ENCODE results near the gene ARTN. TPM values are rescaled to one million over a fixed set of nuclear protein-coding genes. Genes with fewer than 3 reads are reported as not detected.

ARTN gene
- total RNA-seq (2022; extraction: Qiagen RNA extraction; ENCODE audit: low read depth), result 0.15 to 0.51 TPM (median 0.22 TPM) in 5 replicates

GRCh38 chr1:43933386-43934100 is at the start of gene ARTN:
Gene ARTN, plus strand, starts transcription at chr1:43933801. Its CDS starts 1,856 bp downstream, at chr1:43935657.

DNA sequence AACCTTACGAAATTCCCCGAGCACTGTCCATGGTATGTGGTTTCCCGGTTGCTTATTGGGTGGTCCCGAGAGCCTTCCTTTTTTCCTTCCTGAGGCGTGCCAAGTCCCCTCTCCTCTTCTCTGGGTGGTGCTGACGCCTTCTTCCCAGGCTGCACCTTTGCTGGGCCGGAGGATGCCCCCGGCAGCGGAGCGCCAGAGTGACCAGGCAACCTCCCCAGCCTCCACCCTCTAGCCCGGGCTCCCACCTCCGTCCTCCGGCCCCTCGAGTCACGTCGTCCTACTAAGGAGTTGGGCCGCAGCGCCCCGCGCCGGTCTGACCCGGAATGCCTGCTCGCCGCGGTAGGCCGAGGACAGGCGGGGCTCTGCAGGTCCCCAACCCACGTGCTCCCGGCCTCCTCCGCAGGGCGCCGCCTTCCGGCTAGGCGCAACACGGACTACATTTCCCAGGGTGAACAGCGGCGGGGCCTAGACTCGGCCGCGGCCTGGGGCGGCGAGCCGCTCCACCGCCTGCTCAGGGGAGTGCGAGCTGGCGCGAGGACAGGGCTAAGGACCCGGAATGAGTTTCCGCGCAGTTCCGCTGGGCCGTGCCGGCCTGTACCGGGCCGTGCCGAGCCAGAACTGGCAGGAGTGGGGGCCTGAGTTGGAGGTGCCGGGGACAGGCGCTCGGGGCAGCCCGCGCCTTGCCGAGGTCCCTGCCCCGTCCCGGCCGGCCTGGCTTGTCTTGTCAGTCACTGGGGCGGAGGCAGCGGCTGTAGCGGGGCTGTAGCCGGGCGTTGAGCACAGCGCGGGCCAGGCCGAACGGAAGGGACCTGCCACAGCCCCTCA is 12.8 kb downstream of the ARTN start, which contains the start of gene IPO13:
TSS of gene IPO13 (plus strand) at position 715 of the 825 bp plus-strand sequence. CDS start 651 bp downstream, outside the sequence.

DNA sequence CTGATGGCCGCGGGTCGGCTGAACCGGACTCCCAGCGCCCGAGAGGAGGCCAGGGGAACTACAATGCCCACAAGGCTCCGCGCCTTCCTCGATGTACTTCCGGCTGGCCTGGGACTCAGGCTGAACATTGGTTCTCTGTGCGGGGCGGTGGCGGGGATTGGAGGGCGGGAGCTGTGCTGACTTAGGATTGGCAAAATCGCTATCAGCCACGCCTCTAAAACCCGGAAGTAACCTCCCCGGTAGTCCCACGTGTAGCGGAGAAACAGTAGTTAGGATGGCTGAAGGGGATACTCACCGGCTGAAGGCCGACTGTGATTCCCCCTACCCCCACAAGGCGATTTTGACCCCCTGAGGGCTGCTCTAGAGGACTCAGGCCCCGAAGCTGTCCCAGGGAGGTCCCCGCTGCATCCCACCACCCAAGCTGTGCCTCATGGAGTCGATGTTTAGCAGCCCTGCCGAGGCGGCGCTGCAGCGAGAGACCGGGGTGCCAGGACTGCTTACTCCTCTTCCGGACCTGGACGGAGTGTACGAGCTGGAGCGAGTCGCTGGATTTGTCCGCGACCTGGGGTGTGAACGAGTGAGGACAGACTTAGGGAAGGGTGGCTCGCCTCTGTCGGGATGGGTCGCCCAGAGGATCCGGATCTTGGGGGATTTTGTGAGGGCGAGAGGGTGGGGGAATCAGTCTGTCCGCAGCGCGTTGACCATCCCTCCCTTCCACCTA is 36.3 kb downstream of the ARTN start, which contains the start of gene DPH2:
TSS of gene DPH2 (plus strand) at position 265 of the 721 bp plus-strand sequence. CDS start at position 431, 166 bp downstream.

GRCh38 chr1:43974443-43975248 is 41.0 kb downstream of the ARTN start, which contains the start of gene ATP6V0B:
Gene ATP6V0B, plus strand, starts transcription at chr1:43974960. Its CDS starts 81 bp downstream, at chr1:43975041.

DNA sequence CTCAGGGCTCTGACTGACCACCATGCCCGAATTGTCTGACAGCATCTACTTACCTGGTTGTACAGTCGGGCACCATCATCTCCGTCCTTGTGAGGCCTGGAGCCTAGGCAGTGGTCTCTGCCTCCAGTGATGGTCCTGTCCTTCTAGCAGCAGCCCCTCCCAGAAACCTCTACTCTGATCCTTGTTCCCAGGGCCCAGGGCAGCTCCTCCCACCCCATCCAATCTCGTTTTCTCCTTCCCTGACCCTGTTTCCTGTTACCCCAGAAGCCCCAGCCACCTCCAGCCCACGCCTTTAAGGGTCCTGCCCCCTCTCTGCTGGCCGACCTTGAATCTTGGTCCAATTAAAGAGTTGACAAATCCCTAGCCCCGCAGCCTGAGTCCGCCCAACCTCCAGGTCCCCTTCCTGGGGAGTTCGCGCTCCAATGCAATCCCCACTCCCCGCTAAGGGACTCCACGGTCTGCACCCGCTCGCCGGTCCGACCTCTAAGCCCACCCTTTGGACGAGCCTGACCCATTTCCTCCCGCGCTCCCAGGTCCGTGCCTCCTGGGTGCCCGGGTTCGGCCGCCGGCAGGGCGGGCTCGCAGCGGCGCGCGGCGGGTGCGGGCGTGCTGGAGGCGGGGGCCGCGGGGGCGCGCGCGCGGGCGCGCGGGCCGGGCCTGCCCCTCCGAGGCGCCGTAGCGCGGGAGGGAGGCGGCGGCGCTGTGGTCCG is 45.1 kb downstream of the ARTN start, which contains the start of gene B4GALT2:
TSS of gene B4GALT2 (plus strand) at position 660 of the 710 bp plus-strand sequence. CDS start 1,951 bp downstream, outside the sequence.

Other genes starting within 250 kb of the ARTN start
- gene ST3GAL3, start 226.3 kb upstream of the ARTN start, total RNA-seq (2022; extraction: Qiagen RNA extraction; ENCODE audit: low read depth), result 1.7 to 3.3 TPM (median 2.5 TPM) in 5 replicates
- gene IPO13, start 13.1 kb downstream of the ARTN start, total RNA-seq (2022; extraction: Qiagen RNA extraction; ENCODE audit: low read depth), result 9.4 to 16.4 TPM (median 15.2 TPM) in 5 replicates
- gene DPH2, start 36.2 kb downstream of the ARTN start, total RNA-seq (2022; extraction: Qiagen RNA extraction; ENCODE audit: low read depth), result 38.6 to 43.3 TPM (median 41.0 TPM) in 5 replicates
- gene ATP6V0B, start 41.2 kb downstream of the ARTN start, total RNA-seq (2022; extraction: Qiagen RNA extraction; ENCODE audit: low read depth), result 89.1 to 158 TPM (median 137 TPM) in 5 replicates
- 43.9 to 72.3 TPM (median 64.9 TPM) in 5 replicates for gene B4GALT2, start 45.4 kb downstream of the ARTN start, total RNA-seq (2022; extraction: Qiagen RNA extraction; ENCODE audit: low read depth)
- gene CCDC24, start 57.8 kb downstream of the ARTN start, total RNA-seq (2022; extraction: Qiagen RNA extraction; ENCODE audit: low read depth), result 5.9 to 7.6 TPM (median 7.3 TPM) in 5 replicates
- 12.8 to 17.3 TPM (median 14.6 TPM) in 5 replicates for gene SLC6A9, start 97.7 kb downstream of the ARTN start, total RNA-seq (2022; extraction: Qiagen RNA extraction; ENCODE audit: low read depth)
- gene KLF17, start 185.0 kb downstream of the ARTN start, total RNA-seq (2022; extraction: Qiagen RNA extraction; ENCODE audit: low read depth), result 0.15 to 0.46 TPM (median 0.38 TPM) in 5 replicates
- not detected in 5 replicates for gene KLF18, start 207.8 kb downstream of the ARTN start, total RNA-seq (2022; extraction: Qiagen RNA extraction; ENCODE audit: low read depth)

All from A549 treated with RU486 at 1 μM for 4 hours (cell line).